Measurements from ENCODE around the gene TRIM29.

TRIM29 gene

GRCh38 chr11:120061761-120062560 is 76.0 kb downstream of the TRIM29 start:
- DNase-seq: no peak

Measured in NCI-H524 (cell line).